A549 (cell line): ENCODE results near the gene GPR137B. TPM values are rescaled to one million over a fixed set of nuclear protein-coding genes. Genes with fewer than 3 reads are reported as not detected.

ENCODE experiments used
- ATAC-seq, 2 experiments: fragments of 200-7000 bp in 1 of 2; fragments of >200 bp in 1 of 2; cut with Nextera tagmentation in 1 of 2; cut with Tn5 transposase in 1 of 2; 3 replicates each; pipeline versions ENCODE4 v1.8.0 to v1.9.1; 2018 to 2020; ENCODE audit warnings: mild to moderate bottlenecking in 1 of 2, moderate library complexity in 1 of 2
- CTCF ChIA-PET: fragments of 300-600 bp; sonication (Branson Sonifier 250); formaldehyde crosslinking; extraction: SDS; loops from one replicate; lab custom pipeline; 2021; ENCODE audit warnings: antibody characterized with exemption, inconsistent platforms; lab: Yijun Ruan, JAX
- POLR2A ChIA-PET: fragments of 350-600 bp; formaldehyde crosslinking; extraction: SDS; loops from one replicate; lab custom pipeline; 2021; ENCODE audit warnings: antibody characterized with exemption, inconsistent platforms; lab: Yijun Ruan, JAX
- DNase-seq, 2 experiments: peaks; one replicate each; pipeline versions ENCODE4 v3.0.0 to v3.0.0-alpha.2; 2011 to 2016; ENCODE audit warnings: low read depth in 1 of 2, low spot score in 1 of 2
- FAIRE-seq: peaks from 2 replicates; lab custom pipeline; 2011; peaks lifted over from hg19 to GRCh38; lab: Jason Lieb, UNC
- H3K27ac ChIP-seq, 2 experiments: fragments of >200 bp; sonication (Bioruptor Twin); formaldehyde crosslinking; 3 replicates each; pipeline ENCODE4 v1.5.1; 2016 to 2017
- H3K4me1 ChIP-seq: fragments of >200 bp; sonication (Bioruptor Twin); formaldehyde crosslinking; 3 replicates; pipeline ENCODE4 v1.6.1; 2016
- H3K4me2 ChIP-seq: fragments of >200 bp; sonication (Bioruptor Twin); formaldehyde crosslinking; 3 replicates; pipeline ENCODE4 v1.6.1; 2016
- H3K4me3 ChIP-seq: fragments of >200 bp; sonication (Bioruptor Twin); formaldehyde crosslinking; 3 replicates; pipeline ENCODE4 v1.5.1; 2016
- H3K9me3 ChIP-seq: fragments of >200 bp; sonication (Bioruptor Twin); formaldehyde crosslinking; 3 replicates; pipeline ENCODE4 v1.6.1; 2016
- BHLHE40 ChIP-seq: IDR thresholded peaks from 2 replicates; pipeline ENCODE4 v1.6.1; 2012; ENCODE audit warnings: low read depth, low read length, inconsistent platforms
- EP300 ChIP-seq, 2 experiments: fragments of >200 bp; sonication (Bioruptor Twin); formaldehyde crosslinking; IDR thresholded peaks; 2 replicates in 1 of 2; 3 replicates in 1 of 2; pipeline ENCODE4 v1.6.1; 2016 to 2017
- FOSL2 ChIP-seq, 2 experiments: fragments of 450-650 bp in 1 of 2; fragments of >200 bp in 1 of 2; sonication (Bioruptor Twin) in 1 of 2; formaldehyde crosslinking; IDR thresholded peaks; 2 replicates each; pipeline versions ENCODE4 v1.5.0 to v1.6.1; 2016 to 2020; ENCODE audit warnings: mild to moderate bottlenecking in 1 of 2, moderate library complexity in 1 of 2
- FOXS1 ChIP-seq: fragments of 250-450 bp; sonication (Bioruptor Pico); IDR thresholded peaks from 2 replicates; pipeline ENCODE4 v1.5.0; 2020; ENCODE audit warnings: mild to moderate bottlenecking, moderate library complexity
- HEYL ChIP-seq: fragments of 250-450 bp; sonication (Bioruptor Pico); IDR thresholded peaks from 2 replicates; pipeline ENCODE4 v1.8.0; 2021; ENCODE audit warnings: mild to moderate bottlenecking, moderate library complexity
- HOXB13 ChIP-seq: fragments of 250-450 bp; sonication (Bioruptor Pico); IDR thresholded peaks from 2 replicates; pipeline ENCODE4 v1.5.0; 2020; ENCODE audit warnings: low read depth, mild to moderate bottlenecking, moderate library complexity
- HOXB5 ChIP-seq: fragments of 250-450 bp; sonication (Bioruptor Pico); IDR thresholded peaks from 2 replicates; pipeline ENCODE4 v1.5.0; 2020; ENCODE audit warnings: mild to moderate bottlenecking, moderate library complexity
- MAFK ChIP-seq: fragments of 450-650 bp; IDR thresholded peaks from 2 replicates; pipeline ENCODE4 v1.6.1; 2014; ENCODE audit not compliant: partially characterized antibody
- MAZ ChIP-seq: fragments of 150-350 bp; IDR thresholded peaks from 2 replicates; pipeline ENCODE4 v1.6.1; 2014; ENCODE audit warnings: antibody characterized with exemption, low read depth, low read length, borderline replicate concordance
- MYC ChIP-seq: IDR thresholded peaks from 2 replicates; pipeline ENCODE4 v1.6.1; 2012; ENCODE audit warnings: mild to moderate bottlenecking, inconsistent platforms, low read length, improper control_type of control experiment, borderline replicate concordance
- NPAS2 ChIP-seq: fragments of 250-450 bp; sonication (Bioruptor Pico); IDR thresholded peaks from 2 replicates; pipeline ENCODE4 v1.8.0; 2022; ENCODE audit warnings: mild to moderate bottlenecking, moderate library complexity, borderline replicate concordance
- POLR2A ChIP-seq: IDR thresholded peaks from 2 replicates; pipeline ENCODE4 v1.6.1; 2012; ENCODE audit warnings: mild to moderate bottlenecking, low read length
- RFX5 ChIP-seq: fragments of 450-650 bp; IDR thresholded peaks from 2 replicates; pipeline ENCODE4 v1.7.1; 2014; ENCODE audit warnings: antibody characterized with exemption, mild to moderate bottlenecking, moderate library complexity
- RNF2 ChIP-seq: fragments of 200-600 bp; sonication (generic); IDR thresholded peaks from 2 replicates; pipeline ENCODE4 v1.6.1; 2016; ENCODE audit warnings: low read depth, mild to moderate bottlenecking, antibody characterized with exemption, moderate library complexity, borderline replicate concordance
- ZFP36 ChIP-seq: fragments of 450-650 bp; IDR thresholded peaks from 2 replicates; pipeline ENCODE4 v1.6.1; 2014; ENCODE audit warnings: borderline replicate concordance; ENCODE audit not compliant: partially characterized antibody
- ZNF302 ChIP-seq: fragments of 250-450 bp; sonication (Bioruptor Pico); IDR thresholded peaks from 2 replicates; pipeline ENCODE4 v1.9.0; 2021; ENCODE audit warnings: inconsistent platforms, mild to moderate bottlenecking, moderate library complexity
- ZSCAN20 ChIP-seq: fragments of 250-450 bp; sonication (Bioruptor Pico); IDR thresholded peaks from 2 replicates; pipeline ENCODE4 v1.8.0; 2022; ENCODE audit warnings: mild to moderate bottlenecking, moderate library complexity
- WGBS: methylation state at CpG from one replicate; pipeline ENCODE4 v1.1.6; 2017; ENCODE audit errors: missing lambda C conversion rate; 5-methylcytosine and 5-hydroxymethylcytosine counted together
- polyA plus RNA-seq, 4 experiments: library from polyadenylated mRNA; depleted of rRNA in 3 of 4; stranded (reverse); fragments of >200 nt; fragmentation: RNase III in 1 of 4; extraction: RNeasy Plus Mini Kit Qiagen cat#74134 plus additional on column Dnase treatment in 1 of 4; gene quantifications; 2 replicates in 3 of 4; 3 replicates in 1 of 4; pipeline ENCODE4 v1.2.3, GENCODE V29; 2011 to 2017
- TF ChIP-seq, protein P1 (sequence below): fragments of >200 bp; sonication (Bioruptor Twin); formaldehyde crosslinking; IDR thresholded peaks from 2 replicates; pipeline ENCODE4 v1.6.1; 2016
- TF ChIP-seq, protein P2 (sequence below): fragments of 150-350 bp; IDR thresholded peaks from 2 replicates; pipeline ENCODE4 v1.6.1; 2014; ENCODE audit warnings: low read depth, mild to moderate bottlenecking, low read length
- TF ChIP-seq, protein P3 (sequence below): IDR thresholded peaks from 2 replicates; pipeline ENCODE4 v1.6.1; 2012
- TF ChIP-seq, protein P4 (sequence below): fragments of 200-600 bp; sonication (generic); IDR thresholded peaks from 2 replicates; pipeline ENCODE4 v1.6.1; 2016; ENCODE audit warnings: antibody characterized with exemption, mild to moderate bottlenecking, moderate library complexity

GPR137B gene
- polyA plus RNA-seq, 2 of the 4 experiments (the other 2 are of a cell fraction) = 5.8 to 9.2 TPM

DNA sequence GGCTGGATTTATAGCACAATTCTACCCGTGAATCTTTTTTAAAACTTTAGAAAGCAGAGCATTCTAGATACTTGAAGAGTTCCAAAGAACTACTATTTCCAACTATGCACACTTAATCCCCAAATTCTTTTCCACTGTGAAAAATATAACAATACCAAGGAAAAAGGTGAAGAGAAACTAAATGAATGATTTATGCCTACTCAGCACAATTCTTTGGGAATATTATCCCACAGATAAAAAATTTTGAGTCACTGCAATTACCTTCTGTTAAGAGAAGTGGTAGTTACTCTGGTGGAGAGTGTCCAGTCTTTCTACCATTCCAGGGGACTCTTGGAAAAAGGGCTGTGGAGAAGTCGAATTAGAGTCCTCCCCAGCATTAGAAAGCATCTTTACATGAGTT is 100.2 kb downstream of the GPR137B start:
- POLR2A ChIA-PET = no interaction called here
- no peak for ATAC-seq
- 75% methylated on average over 2 of the region's 2 CpGs for WGBS
- no peak overlapping the region for H3K27ac ChIP-seq
- no peak overlapping the region for H3K4me3 ChIP-seq
- CTCF ChIA-PET = no interaction called here
- H3K9me3 ChIP-seq = no peaks in the 10 kb centered on the region
- no peaks in the 10 kb centered on the region for H3K4me1 ChIP-seq
- TF ChIP-seq, protein P1, sequence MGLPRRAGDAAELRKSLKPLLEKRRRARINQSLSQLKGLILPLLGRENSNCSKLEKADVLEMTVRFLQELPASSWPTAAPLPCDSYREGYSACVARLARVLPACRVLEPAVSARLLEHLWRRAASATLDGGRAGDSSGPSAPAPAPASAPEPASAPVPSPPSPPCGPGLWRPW = no peak
- peak; percentile 97 for TF ChIP-seq MAFK
- H3K4me2 ChIP-seq = no peak overlapping the region
- no peak for FAIRE-seq
- DNase-seq = no peak

DNA sequence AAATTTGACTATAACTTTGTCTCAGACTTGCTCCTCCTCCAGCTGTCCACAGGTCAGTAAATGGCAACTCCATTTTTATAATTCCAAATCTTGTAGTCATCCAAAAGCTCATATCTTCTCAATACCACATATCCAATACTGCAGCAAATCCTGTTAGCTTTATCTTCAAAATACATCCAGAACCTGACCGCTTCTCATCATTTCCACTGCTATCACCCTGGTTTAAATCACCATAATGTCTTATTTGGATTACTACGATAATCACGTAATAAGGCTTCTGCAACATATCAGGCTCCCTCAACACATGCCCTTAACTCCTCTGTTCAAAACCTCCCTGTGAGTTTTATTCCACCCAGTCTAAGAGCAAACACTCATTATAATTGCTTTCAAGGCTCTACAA is 104.9 kb downstream of the GPR137B start:
- DNase-seq (no peak), ATAC-seq (no peak), FAIRE-seq (no peak)
- H3K9me3 ChIP-seq = no peaks in the 10 kb centered on the region
- no peak overlapping the region for H3K4me3 ChIP-seq
- ChIA-PET POLR2A (no interaction called here), CTCF (no interaction called here)
- H3K4me1 ChIP-seq = no peaks in the 10 kb centered on the region
- H3K4me2 ChIP-seq = no peak overlapping the region
- WGBS = 91% methylated on average over 3 of the region's 3 CpGs
- no peak overlapping the region for H3K27ac ChIP-seq
- TF ChIP-seq HEYL (CRISPR knock-in tag) = no peak
- TF ChIP-seq RNF2 = no peak
- TF ChIP-seq, protein P1 = no peak
- no peak for TF ChIP-seq POLR2A
- TF ChIP-seq ZSCAN20 = no peak
- TF ChIP-seq RFX5 = no peak
- no peak for TF ChIP-seq EP300 (IDR thresholded peaks at IDR 0.05)
- TF ChIP-seq, protein P2, sequence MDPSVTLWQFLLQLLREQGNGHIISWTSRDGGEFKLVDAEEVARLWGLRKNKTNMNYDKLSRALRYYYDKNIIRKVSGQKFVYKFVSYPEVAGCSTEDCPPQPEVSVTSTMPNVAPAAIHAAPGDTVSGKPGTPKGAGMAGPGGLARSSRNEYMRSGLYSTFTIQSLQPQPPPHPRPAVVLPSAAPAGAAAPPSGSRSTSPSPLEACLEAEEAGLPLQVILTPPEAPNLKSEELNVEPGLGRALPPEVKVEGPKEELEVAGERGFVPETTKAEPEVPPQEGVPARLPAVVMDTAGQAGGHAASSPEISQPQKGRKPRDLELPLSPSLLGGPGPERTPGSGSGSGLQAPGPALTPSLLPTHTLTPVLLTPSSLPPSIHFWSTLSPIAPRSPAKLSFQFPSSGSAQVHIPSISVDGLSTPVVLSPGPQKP = no peak
- no peak for TF ChIP-seq ZNF302 (CRISPR knock-in tag)
- TF ChIP-seq FOXS1 (CRISPR knock-in tag) = no peak
- no peak for TF ChIP-seq NPAS2 (CRISPR knock-in tag)
- TF ChIP-seq, protein P3, sequence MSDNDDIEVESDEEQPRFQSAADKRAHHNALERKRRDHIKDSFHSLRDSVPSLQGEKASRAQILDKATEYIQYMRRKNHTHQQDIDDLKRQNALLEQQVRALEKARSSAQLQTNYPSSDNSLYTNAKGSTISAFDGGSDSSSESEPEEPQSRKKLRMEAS = no peak
- no peak for TF ChIP-seq ZFP36
- TF ChIP-seq HOXB5 (CRISPR knock-in tag) = no peak
- no peak for TF ChIP-seq BHLHE40
- TF ChIP-seq, protein P4, sequence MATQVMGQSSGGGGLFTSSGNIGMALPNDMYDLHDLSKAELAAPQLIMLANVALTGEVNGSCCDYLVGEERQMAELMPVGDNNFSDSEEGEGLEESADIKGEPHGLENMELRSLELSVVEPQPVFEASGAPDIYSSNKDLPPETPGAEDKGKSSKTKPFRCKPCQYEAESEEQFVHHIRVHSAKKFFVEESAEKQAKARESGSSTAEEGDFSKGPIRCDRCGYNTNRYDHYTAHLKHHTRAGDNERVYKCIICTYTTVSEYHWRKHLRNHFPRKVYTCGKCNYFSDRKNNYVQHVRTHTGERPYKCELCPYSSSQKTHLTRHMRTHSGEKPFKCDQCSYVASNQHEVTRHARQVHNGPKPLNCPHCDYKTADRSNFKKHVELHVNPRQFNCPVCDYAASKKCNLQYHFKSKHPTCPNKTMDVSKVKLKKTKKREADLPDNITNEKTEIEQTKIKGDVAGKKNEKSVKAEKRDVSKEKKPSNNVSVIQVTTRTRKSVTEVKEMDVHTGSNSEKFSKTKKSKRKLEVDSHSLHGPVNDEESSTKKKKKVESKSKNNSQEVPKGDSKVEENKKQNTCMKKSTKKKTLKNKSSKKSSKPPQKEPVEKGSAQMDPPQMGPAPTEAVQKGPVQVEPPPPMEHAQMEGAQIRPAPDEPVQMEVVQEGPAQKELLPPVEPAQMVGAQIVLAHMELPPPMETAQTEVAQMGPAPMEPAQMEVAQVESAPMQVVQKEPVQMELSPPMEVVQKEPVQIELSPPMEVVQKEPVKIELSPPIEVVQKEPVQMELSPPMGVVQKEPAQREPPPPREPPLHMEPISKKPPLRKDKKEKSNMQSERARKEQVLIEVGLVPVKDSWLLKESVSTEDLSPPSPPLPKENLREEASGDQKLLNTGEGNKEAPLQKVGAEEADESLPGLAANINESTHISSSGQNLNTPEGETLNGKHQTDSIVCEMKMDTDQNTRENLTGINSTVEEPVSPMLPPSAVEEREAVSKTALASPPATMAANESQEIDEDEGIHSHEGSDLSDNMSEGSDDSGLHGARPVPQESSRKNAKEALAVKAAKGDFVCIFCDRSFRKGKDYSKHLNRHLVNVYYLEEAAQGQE = no peak
- TF ChIP-seq FOSL2 (IDR thresholded peaks at IDR 0.05) = no peak
- TF ChIP-seq FOSL2 (CRISPR knock-in tag; IDR thresholded peaks at IDR 0.05) = no peak

DNA sequence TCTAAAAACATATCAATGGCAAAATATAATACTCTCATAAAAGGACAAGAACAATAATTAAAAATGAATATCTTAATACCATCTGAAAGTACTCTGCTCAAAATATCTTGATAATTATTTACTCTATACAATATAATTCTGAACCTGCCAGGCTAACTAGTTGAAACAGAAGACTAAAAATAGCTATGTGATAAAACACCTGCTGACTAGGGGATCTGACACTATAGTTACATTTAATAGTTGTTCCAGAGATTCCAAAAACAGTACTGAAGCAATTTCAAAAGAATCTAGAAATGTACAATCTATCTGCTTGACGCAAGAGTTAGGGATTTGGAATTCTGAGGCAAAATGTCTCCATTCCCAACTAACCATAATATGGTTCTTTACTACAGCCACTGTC is 109.2 kb downstream of the GPR137B start:
- DNase-seq = no peak
- Histone ChIP-seq H3K4me2 (no peak overlapping the region), H3K9me3 (no peaks in the 10 kb centered on the region), H3K4me3 (no peak overlapping the region), H3K27ac (no peak overlapping the region), H3K4me1 (no peaks in the 10 kb centered on the region)
- WGBS = 95% methylated on average over 1 of the region's 1 CpG
- ChIA-PET CTCF (interaction anchor here (1.5 kb wide), 1 partner anchor 11 kb away, joined by 3 read pairs; no protein-coding TSS in a partner anchor), POLR2A (no interaction called here)
- no peak for ATAC-seq
- TF ChIP-seq HOXB13 (CRISPR knock-in tag) (no peak), MAZ (no peak), MYC (no peak)
- no peak for FAIRE-seq
